ENCODE results near the gene M6PR. TPM values are rescaled to one million over a fixed set of nuclear protein-coding genes. Genes with fewer than 3 reads are reported as not detected.

M6PR gene
- total RNA-seq, 1 donor from 2014 or later: 114 TPM

DNA sequence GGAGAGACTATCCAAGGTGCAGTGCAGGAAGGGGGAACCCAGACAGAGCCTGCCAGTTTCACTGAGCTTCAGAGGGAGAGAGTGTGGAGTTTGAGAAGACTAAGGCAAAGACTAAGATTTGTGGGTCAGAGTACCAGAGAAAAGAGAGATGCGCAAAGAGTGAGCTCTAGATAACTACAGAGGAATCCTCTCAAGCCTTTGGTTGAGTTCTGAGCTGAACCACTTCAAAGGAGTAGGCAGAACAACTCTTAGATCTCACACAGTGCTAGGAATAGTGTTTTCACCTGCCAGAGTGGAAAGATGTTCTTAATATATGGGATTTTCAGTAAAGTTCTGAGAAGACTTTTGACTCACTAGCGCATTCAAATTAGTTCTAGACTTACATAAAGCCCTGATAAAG, 10.7 kb upstream of the M6PR start:
- TF ChIP-seq, protein P1, sequence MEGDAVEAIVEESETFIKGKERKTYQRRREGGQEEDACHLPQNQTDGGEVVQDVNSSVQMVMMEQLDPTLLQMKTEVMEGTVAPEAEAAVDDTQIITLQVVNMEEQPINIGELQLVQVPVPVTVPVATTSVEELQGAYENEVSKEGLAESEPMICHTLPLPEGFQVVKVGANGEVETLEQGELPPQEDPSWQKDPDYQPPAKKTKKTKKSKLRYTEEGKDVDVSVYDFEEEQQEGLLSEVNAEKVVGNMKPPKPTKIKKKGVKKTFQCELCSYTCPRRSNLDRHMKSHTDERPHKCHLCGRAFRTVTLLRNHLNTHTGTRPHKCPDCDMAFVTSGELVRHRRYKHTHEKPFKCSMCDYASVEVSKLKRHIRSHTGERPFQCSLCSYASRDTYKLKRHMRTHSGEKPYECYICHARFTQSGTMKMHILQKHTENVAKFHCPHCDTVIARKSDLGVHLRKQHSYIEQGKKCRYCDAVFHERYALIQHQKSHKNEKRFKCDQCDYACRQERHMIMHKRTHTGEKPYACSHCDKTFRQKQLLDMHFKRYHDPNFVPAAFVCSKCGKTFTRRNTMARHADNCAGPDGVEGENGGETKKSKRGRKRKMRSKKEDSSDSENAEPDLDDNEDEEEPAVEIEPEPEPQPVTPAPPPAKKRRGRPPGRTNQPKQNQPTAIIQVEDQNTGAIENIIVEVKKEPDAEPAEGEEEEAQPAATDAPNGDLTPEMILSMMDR (conservative IDR thresholded peaks at IDR 0.05; ENCODE audit: low read depth, low read length): no peak
- no peak overlapping the region for H3K4me3 ChIP-seq (ENCODE audit: low read depth, low read length)
- DNase-seq (ENCODE audit: low read depth): no peak

DNA sequence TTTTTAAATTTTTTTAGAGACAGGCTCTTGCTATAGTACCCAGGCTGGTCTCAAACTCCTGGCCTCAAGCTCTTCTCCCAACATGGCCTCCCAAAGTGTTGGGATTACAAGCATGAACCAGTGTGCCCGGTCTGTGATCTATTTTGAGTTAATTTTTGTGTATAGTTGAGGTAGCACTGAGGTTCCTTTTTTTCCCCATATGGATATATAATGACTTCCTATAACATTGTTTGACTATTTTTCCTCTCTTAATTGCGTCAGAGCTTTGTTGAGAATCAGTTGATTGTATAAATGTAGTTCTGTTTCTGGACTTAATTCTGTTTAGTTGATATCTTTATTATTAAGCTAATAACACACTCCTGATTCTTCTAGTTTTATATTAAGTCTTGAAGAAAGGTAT, 8.6 kb upstream of the M6PR start:
- DNase-seq (ENCODE audit: low read depth): no peak
- TF ChIP-seq, protein P1 (conservative IDR thresholded peaks at IDR 0.05; ENCODE audit: low read depth, low read length): no peak
- H3K4me3 ChIP-seq (ENCODE audit: low read depth, low read length): no peak overlapping the region

DNA sequence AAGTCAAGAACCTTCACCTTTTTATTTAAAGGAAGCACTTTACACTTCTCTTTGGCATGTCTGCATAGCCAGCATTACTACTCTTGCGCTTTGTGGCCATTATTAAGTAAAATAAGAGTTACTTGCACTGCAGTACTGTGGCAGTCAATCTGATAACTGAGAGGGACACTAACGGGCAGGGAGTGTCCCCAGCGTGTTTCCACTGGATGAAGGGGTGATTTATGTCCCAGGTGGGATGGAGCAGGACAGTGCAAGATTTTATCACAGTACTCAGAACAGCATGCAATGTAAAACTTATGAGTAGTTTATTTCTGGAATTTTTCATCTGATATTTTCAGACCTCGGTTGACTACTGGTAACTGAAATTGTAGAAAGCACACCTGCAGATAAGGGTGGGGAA, 8.1 kb upstream of the M6PR start:
- TF ChIP-seq, protein P1 (conservative IDR thresholded peaks at IDR 0.05; ENCODE audit: low read depth, low read length): no peak
- no peak for DNase-seq (ENCODE audit: low read depth)
- H3K4me3 ChIP-seq (ENCODE audit: low read depth, low read length): no peak overlapping the region

DNA sequence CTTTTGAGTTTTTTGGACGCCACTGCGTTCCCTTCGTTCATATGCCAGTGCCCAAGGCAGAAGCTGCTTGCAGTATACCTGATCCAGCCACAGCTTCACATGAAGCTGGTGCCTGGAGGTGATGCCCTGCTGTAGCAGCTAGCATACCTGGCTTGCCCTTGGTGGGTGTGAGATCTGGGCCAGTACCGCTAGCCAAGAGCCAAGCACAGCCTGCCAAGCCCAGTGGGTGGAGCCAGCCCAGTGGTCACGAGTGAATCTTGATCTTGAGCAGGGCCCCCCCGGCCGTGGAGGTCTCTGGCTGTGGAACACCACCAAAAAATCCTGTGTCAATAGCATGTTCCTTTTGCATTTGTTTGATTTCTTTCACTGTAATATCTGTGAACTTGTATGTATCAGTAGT, 7.3 kb upstream of the M6PR start:
- DNase-seq (ENCODE audit: low read depth): no peak
- TF ChIP-seq, protein P1 (conservative IDR thresholded peaks at IDR 0.05; ENCODE audit: low read depth, low read length): no peak
- no peak overlapping the region for H3K4me3 ChIP-seq (ENCODE audit: low read depth, low read length)

GRCh38 chr12:8956073-8956472, 6.6 kb upstream of the M6PR start:
- TF ChIP-seq, protein P1 (conservative IDR thresholded peaks at IDR 0.05; ENCODE audit: low read depth, low read length): no peak
- DNase-seq (ENCODE audit: low read depth): no peak
- H3K4me3 ChIP-seq (ENCODE audit: low read depth, low read length): no peak overlapping the region

DNA sequence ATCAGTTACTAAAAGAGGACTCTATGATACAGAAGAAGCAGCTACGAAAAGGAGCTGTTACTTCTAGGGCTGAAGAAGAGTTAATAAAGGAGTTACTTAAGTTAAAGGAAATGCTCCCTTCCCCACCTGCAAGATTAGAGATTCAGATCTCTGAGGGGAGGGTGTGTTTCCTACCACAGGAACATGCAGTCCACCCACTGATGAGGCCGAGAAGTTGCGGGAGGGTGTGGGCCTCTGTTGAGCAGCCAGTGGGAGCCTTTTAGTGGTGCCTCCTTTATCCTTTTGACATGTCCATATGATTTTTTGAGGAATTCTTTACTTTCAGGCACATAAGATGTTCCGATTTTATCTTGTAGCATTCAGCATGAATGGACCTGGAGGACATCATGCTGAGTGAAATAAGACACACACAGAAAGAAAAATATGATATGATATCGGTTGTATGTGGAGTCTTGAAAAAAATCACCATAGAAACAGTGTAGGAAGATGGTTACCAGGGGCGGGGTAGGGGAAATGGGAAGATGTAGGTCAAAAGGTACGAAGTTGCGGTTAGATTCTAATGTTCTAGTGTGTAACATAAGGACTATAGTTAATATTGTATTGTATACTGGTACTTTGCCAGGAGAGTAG, 4.4 kb upstream of the M6PR start:
- TF ChIP-seq, protein P1 (conservative IDR thresholded peaks at IDR 0.05; ENCODE audit: low read depth, low read length): no peak
- no peak for DNase-seq (ENCODE audit: low read depth)

GRCh38 chr12:8951744-8952143, 2.3 kb upstream of the M6PR start:
- TF ChIP-seq, protein P1 (conservative IDR thresholded peaks at IDR 0.05; ENCODE audit: low read depth, low read length): no peak
- no peak overlapping the region for H3K4me3 ChIP-seq (ENCODE audit: low read depth, low read length)
- DNase-seq (ENCODE audit: low read depth): no peak

More for the DNA sequence above, 4.4 kb upstream of the M6PR start:
- no peak overlapping the region for H3K4me3 ChIP-seq (ENCODE audit: low read depth, low read length)

Measured in epithelial cell of proximal tubule (primary cell).